CD14-positive monocyte (primary cell): ENCODE measurements around the gene SEMA3C. TPM values are rescaled to one million over a fixed set of nuclear protein-coding genes. Genes with fewer than 3 reads are reported as not detected.

Source experiments
- DNase-seq, 3 donors: peaks; one replicate each; pipeline ENCODE4 v3.0.0-alpha.2; 2011 to 2022
- H2AFZ ChIP-seq: 2 replicates; pipeline ENCODE4 v1.6.0; 2012; ENCODE audit warnings: mild to moderate bottlenecking, low read depth, low read length, inconsistent platforms; ENCODE audit not compliant: insufficient read depth, poor library complexity, severe bottlenecking
- H3K27ac ChIP-seq, 2 donors: 1 replicate in 1 of 2; 2 replicates in 1 of 2; pipeline ENCODE4 v1.5.1; 2012 to 2013; ENCODE audit warnings: low read length in 2 of 2, control low read depth in 1 of 2, inconsistent platforms in 1 of 2, low read depth in 1 of 2, mild to moderate bottlenecking in 1 of 2
- H3K27me3 ChIP-seq, 2 donors: one replicate each; pipeline versions ENCODE4 v1.6.0 to v1.6.1; 2011 to 2013; ENCODE audit warnings: low read length in 2 of 2; ENCODE audit not compliant: control insufficient read depth in 2 of 2, insufficient read depth in 2 of 2
- H3K36me3 ChIP-seq, 2 donors: replicated peaks in 1 of 2; 1 replicate in 1 of 2; 2 replicates in 1 of 2; pipeline versions ENCODE4 v1.5.1 to v1.6.1; 2012 to 2013; ENCODE audit warnings: low read length in 2 of 2, control low read depth in 1 of 2, inconsistent platforms in 1 of 2, mild to moderate bottlenecking in 1 of 2; ENCODE audit not compliant: insufficient read depth in 2 of 2, control insufficient read depth in 1 of 2
- H3K4me1 ChIP-seq, 2 donors: 1 replicate in 1 of 2; 2 replicates in 1 of 2; pipeline versions ENCODE4 v1.5.1 to v1.6.1; 2012 to 2013; ENCODE audit warnings: low read length in 2 of 2, control low read depth in 1 of 2, inconsistent platforms in 1 of 2, mild to moderate bottlenecking in 1 of 2, moderate library complexity in 1 of 2; ENCODE audit not compliant: insufficient read depth in 2 of 2, control insufficient read depth in 1 of 2
- H3K4me2 ChIP-seq: replicated peaks from 2 replicates; pipeline ENCODE3; 2012; ENCODE audit warnings: low read length, moderate library complexity, mild to moderate bottlenecking; ENCODE audit not compliant: poor library complexity, severe bottlenecking; ENCODE audit errors: extremely low read depth
- H3K4me3 ChIP-seq, 3 experiments: fragments of 200-600 bp in 1 of 3; sonication (generic) in 1 of 3; replicated peaks in 1 of 3; 1 replicate in 2 of 3; 2 replicates in 1 of 3; pipeline ENCODE4 v1.5.1; 2011 to 2013; ENCODE audit warnings: low read length in 3 of 3, mild to moderate bottlenecking in 3 of 3, control low read depth in 2 of 3, low read depth in 2 of 3, inconsistent platforms in 1 of 3, moderate library complexity in 1 of 3
- H3K79me2 ChIP-seq: 2 replicates; pipeline ENCODE4 v1.6.0; 2012; ENCODE audit warnings: mild to moderate bottlenecking, control low read depth, inconsistent platforms, low read length, moderate library complexity; ENCODE audit not compliant: insufficient read depth
- H3K9ac ChIP-seq: 2 replicates; pipeline ENCODE4 v1.6.0; 2017; ENCODE audit warnings: low read length, mild to moderate bottlenecking; ENCODE audit not compliant: insufficient read depth, poor library complexity, severe bottlenecking
- H3K9me3 ChIP-seq, 2 donors: replicated peaks in 1 of 2; 1 replicate in 1 of 2; 2 replicates in 1 of 2; pipeline versions ENCODE4 v1.5.1 to v1.6.1; 2012 to 2013; ENCODE audit warnings: low read length in 2 of 2, control low read depth in 1 of 2; ENCODE audit not compliant: control insufficient read depth in 1 of 2, insufficient read depth in 1 of 2
- H4K20me1 ChIP-seq: 2 replicates; pipeline ENCODE4 v1.6.0; 2012; ENCODE audit warnings: mild to moderate bottlenecking, low read length, control low read depth, moderate library complexity; ENCODE audit not compliant: insufficient read depth
- H3K27ac Mint-ChIP-seq, 7 donors: one replicate each; pipeline ENCODE4 v1.8.0; 2020; ENCODE audit warnings: mild to moderate bottlenecking in 7 of 7, mixed read lengths in 7 of 7, moderate library complexity in 6 of 7, inconsistent platforms in 2 of 7
- H3K27me3 Mint-ChIP-seq, 3 donors: one replicate each; pipeline ENCODE4 v1.8.0; 2021 to 2022; ENCODE audit warnings: low read depth in 3 of 3, mild to moderate bottlenecking in 3 of 3, mixed read lengths in 3 of 3, moderate library complexity in 3 of 3, inconsistent platforms in 1 of 3
- H3K36me3 Mint-ChIP-seq, 2 donors: one replicate each; pipeline ENCODE4 v1.8.0; 2020; ENCODE audit warnings: mixed read lengths in 2 of 2, inconsistent platforms in 1 of 2, mild to moderate bottlenecking in 1 of 2
- H3K4me1 Mint-ChIP-seq: one replicate; pipeline ENCODE4 v1.8.0; 2020; ENCODE audit warnings: mild to moderate bottlenecking, mixed read lengths
- H3K4me3 Mint-ChIP-seq, 2 donors: one replicate each; pipeline ENCODE4 v1.8.0; 2020; ENCODE audit warnings: mild to moderate bottlenecking in 2 of 2, mixed read lengths in 2 of 2, moderate library complexity in 1 of 2
- H3K9me3 Mint-ChIP-seq, 7 donors: one replicate each; pipeline ENCODE4 v1.8.0; 2020 to 2022; ENCODE audit warnings: mixed read lengths in 7 of 7, mild to moderate bottlenecking in 6 of 7, moderate library complexity in 6 of 7, inconsistent platforms in 2 of 7
- WGBS: methylation state at CpG from one replicate; pipeline ENCODE4 v1.1.5; 2013; ENCODE audit warnings: missing lambda C conversion rate; ENCODE audit not compliant: insufficient coverage; 5-methylcytosine and 5-hydroxymethylcytosine counted together
- intact Hi-C, 2 donors: fragments of 100-400 bp; cut with micrococcal nuclease; formaldehyde crosslinking; loops; one replicate each; pipeline versions ENCODE4 v1.15.0 to v1.15.1; 2023
- polyA plus RNA-seq, 3 donors: library from polyadenylated mRNA; depleted of rRNA in 1 of 3; unstranded in 2 of 3; stranded (reverse) in 1 of 3; fragments of 300-500 nt in 2 of 3; fragments of >200 nt in 1 of 3; fragmentation: Illumina TruSeq in 2 of 3; gene quantifications; 1 replicate in 2 of 3; 2 replicates in 1 of 3; pipeline ENCODE4 v1.2.3, GENCODE V29; 2012 to 2021
- TF ChIP-seq, protein P1 (sequence below): fragments of 200-600 bp; IDR thresholded peaks from one replicate; pipeline ENCODE4 v1.8.0; 2022; ENCODE audit warnings: antibody characterized with exemption, mild to moderate bottlenecking

The SEMA3C gene
- polyA plus RNA-seq, 3 donors, result 7.2 to 14.1 (median 13.7) TPM

DNA sequence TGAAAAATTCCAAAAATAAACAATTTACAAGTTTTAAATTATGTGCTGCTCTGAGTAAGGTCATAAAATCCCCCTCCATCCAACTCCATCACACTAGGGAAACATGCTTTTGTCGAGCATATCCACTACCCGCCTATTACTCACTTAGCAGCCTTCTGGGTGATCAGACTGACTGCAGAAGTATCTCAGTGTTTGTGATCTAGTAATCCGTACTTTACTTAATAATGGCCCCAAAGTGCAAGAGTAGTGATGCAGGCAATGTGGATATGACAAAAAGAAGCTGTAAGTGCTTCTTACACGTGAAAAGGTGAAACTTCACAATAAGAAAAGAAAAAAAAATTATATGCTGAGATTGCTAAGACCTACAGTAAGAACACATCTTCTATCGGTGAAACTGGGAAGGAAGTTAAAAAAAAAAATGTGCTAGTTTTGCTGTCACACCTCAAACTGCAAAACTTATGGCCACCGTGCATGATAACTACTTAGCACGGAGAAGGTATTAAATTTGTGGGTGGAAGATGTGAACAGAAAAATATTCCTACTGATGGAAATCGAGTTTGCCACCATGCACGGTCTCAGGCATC lies 43.2 kb downstream of the SEMA3C start:
- H3K36me3 ChIP-seq, result no peaks in the 10 kb centered on the region
- no peaks in the 10 kb centered on the region for H3K9me3 ChIP-seq
- Mint-ChIP-seq H3K27me3 (peaks cover 0 to 2% (median 2%) of the 10 kb centered on the region in 3 donors), H3K4me1 (no peaks in the 10 kb centered on the region), H3K4me3 (no peak overlapping the region), H3K9me3 (peaks cover 0 to 2% (median 0%) of the 10 kb centered on the region in 7 donors), H3K36me3 (peaks cover 10 to 11% of the 10 kb centered on the region in 2 donors), H3K27ac (no peak overlapping the region)
- TF ChIP-seq, protein P1, sequence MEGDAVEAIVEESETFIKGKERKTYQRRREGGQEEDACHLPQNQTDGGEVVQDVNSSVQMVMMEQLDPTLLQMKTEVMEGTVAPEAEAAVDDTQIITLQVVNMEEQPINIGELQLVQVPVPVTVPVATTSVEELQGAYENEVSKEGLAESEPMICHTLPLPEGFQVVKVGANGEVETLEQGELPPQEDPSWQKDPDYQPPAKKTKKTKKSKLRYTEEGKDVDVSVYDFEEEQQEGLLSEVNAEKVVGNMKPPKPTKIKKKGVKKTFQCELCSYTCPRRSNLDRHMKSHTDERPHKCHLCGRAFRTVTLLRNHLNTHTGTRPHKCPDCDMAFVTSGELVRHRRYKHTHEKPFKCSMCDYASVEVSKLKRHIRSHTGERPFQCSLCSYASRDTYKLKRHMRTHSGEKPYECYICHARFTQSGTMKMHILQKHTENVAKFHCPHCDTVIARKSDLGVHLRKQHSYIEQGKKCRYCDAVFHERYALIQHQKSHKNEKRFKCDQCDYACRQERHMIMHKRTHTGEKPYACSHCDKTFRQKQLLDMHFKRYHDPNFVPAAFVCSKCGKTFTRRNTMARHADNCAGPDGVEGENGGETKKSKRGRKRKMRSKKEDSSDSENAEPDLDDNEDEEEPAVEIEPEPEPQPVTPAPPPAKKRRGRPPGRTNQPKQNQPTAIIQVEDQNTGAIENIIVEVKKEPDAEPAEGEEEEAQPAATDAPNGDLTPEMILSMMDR, result no peak
- no peaks in the 10 kb centered on the region for H3K4me1 ChIP-seq
- no peak overlapping the region for H3K27ac ChIP-seq
- no peak overlapping the region for H3K4me2 ChIP-seq
- H3K27me3 ChIP-seq, result no peaks in the 10 kb centered on the region
- intact Hi-C loops, result no loop called here
- no peak overlapping the region for H3K4me3 ChIP-seq
- no peak overlapping the region for H3K9ac ChIP-seq
- H3K79me2 ChIP-seq, result no peaks in the 10 kb centered on the region
- no peaks in the 10 kb centered on the region for H4K20me1 ChIP-seq
- H2AFZ ChIP-seq, result no peak overlapping the region
- 93% methylated on average over 3 of the region's 9 CpGs for WGBS
- no peak for DNase-seq

DNA sequence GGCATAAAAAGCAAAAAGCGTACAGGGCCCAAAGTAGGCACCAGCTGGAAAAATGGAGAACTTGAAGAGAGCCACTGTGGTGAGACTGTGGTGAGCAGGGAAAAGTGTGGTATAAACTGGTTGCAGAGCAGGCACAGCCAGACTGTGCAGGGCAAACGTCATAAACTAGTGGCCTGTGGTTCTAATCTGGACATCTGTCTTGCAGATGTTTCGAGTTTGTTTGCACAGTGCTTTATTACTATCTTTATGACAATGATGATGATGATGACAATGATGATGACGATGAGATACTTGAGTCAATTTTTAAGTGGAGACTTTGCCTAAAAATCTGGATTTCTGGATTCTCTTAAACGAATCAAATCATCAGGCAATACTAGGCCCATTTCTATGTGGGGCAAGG lies 45.7 kb downstream of the SEMA3C start:
- peaks cover 6 to 8% of the 10 kb centered on the region in 2 donors for H3K36me3 Mint-ChIP-seq
- no peak overlapping the region for H3K27ac Mint-ChIP-seq
- no peaks in the 10 kb centered on the region for H3K4me1 ChIP-seq
- H3K4me2 ChIP-seq, result no peak overlapping the region
- no peaks in the 10 kb centered on the region for H3K79me2 ChIP-seq
- no peaks in the 10 kb centered on the region for H3K9me3 ChIP-seq
- no peaks in the 10 kb centered on the region for H3K36me3 ChIP-seq
- no peak overlapping the region for H3K9ac ChIP-seq
- H3K4me1 Mint-ChIP-seq, result no peaks in the 10 kb centered on the region
- no peaks in the 10 kb centered on the region for H3K27me3 ChIP-seq
- intact Hi-C loops, result no loop called here
- H3K4me3 ChIP-seq, result no peak overlapping the region
- peaks cover 0 to 2% (median 0%) of the 10 kb centered on the region in 7 donors for H3K9me3 Mint-ChIP-seq
- 66% methylated on average over 4 of the region's 5 CpGs for WGBS
- TF ChIP-seq, protein P1, result no peak
- H3K27me3 Mint-ChIP-seq, result peaks cover 0 to 2% (median 0%) of the 10 kb centered on the region in 3 donors
- no peak overlapping the region for H2AFZ ChIP-seq
- H3K27ac ChIP-seq, result no peak overlapping the region
- H4K20me1 ChIP-seq, result no peaks in the 10 kb centered on the region
- DNase-seq, result no peak
- no peak overlapping the region for H3K4me3 Mint-ChIP-seq
